Mononuclear cell (primary cell): ENCODE results near the gene VWC2. TPM values are rescaled to one million over a fixed set of nuclear protein-coding genes. Genes with fewer than 3 reads are reported as not detected.

Experiments
- H3K27me3 ChIP-seq: 2 replicates; pipeline ENCODE4 v1.6.0; 2011; ENCODE audit warnings: low read length, control low read depth; ENCODE audit not compliant: insufficient read depth
- H3K4me1 ChIP-seq: 2 replicates; pipeline ENCODE4 v1.5.1; 2011; ENCODE audit warnings: mild to moderate bottlenecking, low read length, control low read depth; ENCODE audit not compliant: insufficient read depth
- H3K4me3 ChIP-seq: 2 replicates; pipeline ENCODE4 v1.5.1; 2011; ENCODE audit warnings: mild to moderate bottlenecking, low read length, moderate library complexity
- H3K9me3 ChIP-seq: 2 replicates; pipeline ENCODE4 v1.5.1; 2011; ENCODE audit warnings: low read depth, mild to moderate bottlenecking, control low read depth, low read length
- total RNA-seq: library from RNA; depleted of rRNA; stranded (reverse); fragments of >200 nt; gene quantifications from one replicate; pipeline ENCODE4 v1.2.3, GENCODE V29; 2012

VWC2 gene
- total RNA-seq, 1 donor: not detected

- H3K27me3 ChIP-seq: peaks cover 62% of the 10 kb centered on the region
- no peaks in the 10 kb centered on the region for H3K4me1 ChIP-seq
- H3K4me3 ChIP-seq: no peak overlapping the region
- no peaks in the 10 kb centered on the region for H3K9me3 ChIP-seq
Observed at GRCh38 chr7:49775065-49775948, 1.9 kb downstream of the VWC2 start.

- peaks cover 61% of the 10 kb centered on the region for H3K27me3 ChIP-seq
- H3K9me3 ChIP-seq: no peaks in the 10 kb centered on the region
- H3K4me3 ChIP-seq: no peak overlapping the region
- no peaks in the 10 kb centered on the region for H3K4me1 ChIP-seq
Observed at GRCh38 chr7:49775949-49776443, 2.6 kb downstream of the VWC2 start.

GRCh38 chr7:49776994-49777393 is 3.6 kb downstream of the VWC2 start:
- Histone ChIP-seq H3K9me3 (no peaks in the 10 kb centered on the region), H3K4me1 (no peaks in the 10 kb centered on the region), H3K4me3 (no peak overlapping the region), H3K27me3 (peaks cover 54% of the 10 kb centered on the region)

- H3K4me1 ChIP-seq: no peaks in the 10 kb centered on the region
- no peaks in the 10 kb centered on the region for H3K9me3 ChIP-seq
- H3K27me3 ChIP-seq: peaks cover 41% of the 10 kb centered on the region
- H3K4me3 ChIP-seq: no peak overlapping the region
Observed at GRCh38 chr7:49778731-49779270, 5.4 kb downstream of the VWC2 start.

GRCh38 chr7:49780953-49781352 is 7.5 kb downstream of the VWC2 start:
- Histone ChIP-seq H3K9me3 (no peaks in the 10 kb centered on the region), H3K4me3 (no peak overlapping the region), H3K4me1 (no peaks in the 10 kb centered on the region), H3K27me3 (peaks cover 27% of the 10 kb centered on the region)

- Histone ChIP-seq H3K4me1 (no peaks in the 10 kb centered on the region), H3K4me3 (no peak overlapping the region), H3K27me3 (peaks cover 17% of the 10 kb centered on the region), H3K9me3 (no peaks in the 10 kb centered on the region)
Observed at GRCh38 chr7:49781996-49782395, 8.6 kb downstream of the VWC2 start.

- Histone ChIP-seq H3K27me3 (peaks cover 4% of the 10 kb centered on the region), H3K9me3 (no peaks in the 10 kb centered on the region), H3K4me1 (no peaks in the 10 kb centered on the region), H3K4me3 (no peak overlapping the region)
Observed at GRCh38 chr7:49783446-49783845, 10.0 kb downstream of the VWC2 start.

- no peaks in the 10 kb centered on the region for H3K4me1 ChIP-seq
- no peaks in the 10 kb centered on the region for H3K9me3 ChIP-seq
Observed at GRCh38 chr7:49787980-49788379, 14.5 kb downstream of the VWC2 start.

GRCh38 chr7:49788455-49789059 is 15.1 kb downstream of the VWC2 start:
- H3K4me3 ChIP-seq: no peak overlapping the region
- H3K27me3 ChIP-seq: no peaks in the 10 kb centered on the region
- no peaks in the 10 kb centered on the region for H3K4me1 ChIP-seq
- H3K9me3 ChIP-seq: no peaks in the 10 kb centered on the region

More at GRCh38 chr7:49787980-49788379, 14.5 kb downstream of the VWC2 start:
- Histone ChIP-seq H3K27me3 (no peaks in the 10 kb centered on the region), H3K4me3 (no peak overlapping the region)

GRCh38 chr7:49789736-49790135 is 16.3 kb downstream of the VWC2 start:
- H3K4me1 ChIP-seq: no peaks in the 10 kb centered on the region
- H3K4me3 ChIP-seq: no peak overlapping the region
- H3K27me3 ChIP-seq: no peaks in the 10 kb centered on the region
- H3K9me3 ChIP-seq: no peaks in the 10 kb centered on the region

GRCh38 chr7:49790209-49790608 is 16.8 kb downstream of the VWC2 start:
- H3K9me3 ChIP-seq: no peaks in the 10 kb centered on the region
- H3K27me3 ChIP-seq: no peaks in the 10 kb centered on the region
- H3K4me1 ChIP-seq: no peaks in the 10 kb centered on the region
- no peak overlapping the region for H3K4me3 ChIP-seq

GRCh38 chr7:49791088-49791741 is 17.8 kb downstream of the VWC2 start:
- no peaks in the 10 kb centered on the region for H3K27me3 ChIP-seq

GRCh38 chr7:49797987-49798660 is 24.7 kb downstream of the VWC2 start:
- Histone ChIP-seq H3K9me3 (no peaks in the 10 kb centered on the region), H3K27me3 (no peaks in the 10 kb centered on the region), H3K4me1 (no peaks in the 10 kb centered on the region), H3K4me3 (no peak overlapping the region)

More at GRCh38 chr7:49791088-49791741, 17.8 kb downstream of the VWC2 start:
- Histone ChIP-seq H3K9me3 (no peaks in the 10 kb centered on the region), H3K4me1 (no peaks in the 10 kb centered on the region), H3K4me3 (no peak overlapping the region)

GRCh38 chr7:49800031-49800430 is 26.6 kb downstream of the VWC2 start:
- H3K4me1 ChIP-seq: no peaks in the 10 kb centered on the region
- no peaks in the 10 kb centered on the region for H3K9me3 ChIP-seq
- H3K27me3 ChIP-seq: no peaks in the 10 kb centered on the region
- no peak overlapping the region for H3K4me3 ChIP-seq
